Measurements from ENCODE around the gene PJA2.

PJA2 gene

GRCh38 chr5:109408991-109409843, 557 bp downstream of the PJA2 start:
- DNase-seq (ENCODE audit: low read depth in 2 of 2) = peak; percentile 65 to 71

DNA sequence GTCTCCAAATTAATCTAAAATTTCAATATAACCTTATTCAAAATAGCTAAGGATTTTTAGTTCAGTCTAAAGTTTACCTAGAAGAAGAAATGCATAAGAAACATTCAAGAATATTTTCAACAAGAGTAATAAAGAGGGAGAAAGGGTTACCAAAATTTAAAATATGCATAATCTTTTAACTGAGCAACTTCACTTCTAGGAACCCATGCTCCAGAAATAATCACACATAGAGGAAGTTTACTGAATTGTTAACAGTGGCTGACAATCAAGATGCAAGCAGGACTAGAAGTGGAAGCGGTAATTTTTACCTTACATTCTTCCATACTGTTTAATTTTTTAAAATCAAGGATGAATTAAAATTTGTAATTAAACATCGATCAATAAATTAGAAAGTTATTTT, 1.9 kb downstream of the PJA2 start:
- no peak for DNase-seq (ENCODE audit: low read depth in 2 of 2)

- DNase-seq (ENCODE audit: low read depth in 2 of 2) = no peak
Measured at GRCh38 chr5:109406719-109407118, 3.1 kb downstream of the PJA2 start.

DNA sequence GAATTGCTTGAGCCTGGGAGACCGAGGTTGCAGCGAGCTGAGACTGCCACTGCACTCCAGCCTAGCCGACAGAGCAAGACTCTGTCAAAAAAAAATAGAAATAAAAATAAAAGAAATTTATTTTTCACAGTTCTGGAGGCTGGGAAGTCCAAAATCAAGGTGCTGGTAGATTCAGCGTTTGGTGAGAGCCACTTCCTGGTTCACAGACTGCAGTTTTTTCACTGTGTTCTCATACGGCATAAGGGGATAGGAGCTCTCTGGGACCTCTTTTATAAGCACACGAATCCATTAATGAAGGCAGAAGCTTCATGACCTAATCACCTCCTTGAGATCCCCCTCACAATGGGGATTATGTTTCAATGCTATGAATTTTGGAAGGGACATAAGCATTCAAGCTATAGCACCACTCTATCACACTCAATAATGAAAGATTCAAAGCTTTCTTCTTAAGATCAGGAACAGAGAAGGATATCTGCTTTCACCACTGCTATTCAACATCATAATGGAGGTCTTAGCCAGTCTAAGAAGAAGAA, 5.3 kb downstream of the PJA2 start:
- DNase-seq (ENCODE audit: low read depth in 2 of 2) = no peak

- no peak for DNase-seq (ENCODE audit: low read depth in 2 of 2)
Measured at GRCh38 chr5:109403469-109403868, 6.3 kb downstream of the PJA2 start.

DNA sequence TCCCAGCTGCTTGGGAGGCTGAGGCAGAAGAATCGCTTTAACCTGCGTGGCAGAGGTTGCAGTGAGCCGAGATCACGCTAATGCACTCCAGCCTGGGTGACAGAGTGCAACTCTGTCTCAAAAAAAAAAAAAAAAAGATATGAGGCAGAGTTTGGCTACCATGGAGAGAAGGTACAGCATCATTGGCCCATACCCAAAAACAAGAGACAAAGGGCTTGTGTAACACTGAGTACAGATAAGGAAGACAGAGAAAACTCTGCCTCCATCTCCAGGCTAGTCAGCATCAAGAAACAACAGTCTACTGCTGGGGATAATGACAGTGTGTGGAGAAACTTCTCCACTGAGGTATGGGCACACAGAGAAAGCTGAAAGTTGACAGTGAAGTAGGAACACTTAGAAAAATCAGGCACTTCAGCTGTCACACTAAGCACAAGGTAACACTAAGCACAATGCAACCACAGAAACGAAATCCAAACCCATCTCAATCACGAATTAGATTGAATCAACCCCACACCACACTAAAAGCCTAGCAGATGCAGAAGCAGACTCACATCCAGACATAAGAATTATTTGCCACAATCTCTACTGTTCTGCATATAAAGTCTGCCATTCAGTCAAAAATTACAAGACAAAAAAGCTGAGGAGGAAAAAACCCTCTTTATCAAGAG, 10.5 kb downstream of the PJA2 start:
- DNase-seq (ENCODE audit: low read depth in 2 of 2) = no peak

- no peak for DNase-seq (ENCODE audit: low read depth in 2 of 2)
Measured at GRCh38 chr5:109396965-109397364, 12.8 kb downstream of the PJA2 start.

DNA sequence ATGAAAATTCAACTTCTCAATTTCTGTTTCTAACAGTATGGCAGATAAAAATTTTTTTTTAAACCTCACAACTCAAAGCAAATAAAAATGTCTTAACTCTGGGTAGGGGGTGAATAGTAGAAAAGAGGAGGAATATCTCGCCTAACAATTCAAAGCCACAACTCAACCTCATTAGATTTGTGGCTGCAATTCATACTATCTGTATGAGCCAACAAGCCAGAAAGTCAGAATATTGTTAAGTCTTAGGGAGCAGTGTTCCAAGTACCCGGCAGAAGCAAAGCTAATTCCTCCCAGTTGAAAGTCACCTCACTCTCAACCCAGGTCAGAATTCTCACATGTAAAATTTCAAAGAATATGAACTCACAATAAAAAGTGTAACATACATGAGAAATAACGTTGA, 15.0 kb downstream of the PJA2 start:
- DNase-seq (ENCODE audit: low read depth in 2 of 2) = no peak

DNA sequence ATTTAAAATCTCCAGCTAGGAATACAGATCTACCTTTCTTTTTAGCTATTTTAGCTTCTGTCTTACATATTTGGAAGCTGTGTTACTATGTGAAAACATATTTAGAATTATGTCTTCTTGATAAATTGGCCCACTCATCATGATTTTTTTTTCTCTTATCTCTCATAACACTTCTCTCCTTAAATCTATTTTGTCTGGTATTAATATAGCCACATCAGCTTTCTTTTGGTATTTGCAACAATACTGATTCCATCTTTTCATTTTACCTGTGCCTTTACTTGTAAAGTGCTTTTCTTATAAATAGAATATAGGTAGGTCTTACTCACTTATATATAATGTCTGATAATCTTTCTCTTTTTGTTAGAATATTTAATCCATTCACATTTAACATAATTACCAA, 19.6 kb downstream of the PJA2 start:
- no peak for DNase-seq (ENCODE audit: low read depth in 2 of 2)

DNA sequence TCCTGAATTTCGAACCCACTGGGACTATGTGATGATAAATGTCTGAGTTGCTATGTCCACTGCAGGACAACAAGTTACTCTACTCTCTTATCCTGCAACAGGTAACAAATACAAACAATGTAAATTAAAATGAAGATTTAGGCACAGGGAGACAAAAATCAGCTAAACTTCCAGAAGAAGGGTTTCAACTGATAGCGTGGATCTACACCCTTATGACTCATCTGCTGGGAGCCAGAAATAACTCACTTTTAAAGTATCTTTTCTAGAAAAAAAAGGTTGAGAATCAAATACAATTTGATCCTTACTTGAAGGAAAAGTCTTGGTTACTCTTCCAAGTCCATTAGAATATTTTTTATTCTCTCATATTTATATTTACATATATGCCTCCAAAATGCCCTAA, 21.4 kb downstream of the PJA2 start:
- DNase-seq (ENCODE audit: low read depth in 2 of 2) = no peak

GRCh38 chr5:109387408-109387974, 22.3 kb downstream of the PJA2 start:
- no peak for DNase-seq (ENCODE audit: low read depth in 2 of 2)

GRCh38 chr5:109378095-109378494, 31.7 kb downstream of the PJA2 start:
- no peak for DNase-seq (ENCODE audit: low read depth in 2 of 2)

DNA sequence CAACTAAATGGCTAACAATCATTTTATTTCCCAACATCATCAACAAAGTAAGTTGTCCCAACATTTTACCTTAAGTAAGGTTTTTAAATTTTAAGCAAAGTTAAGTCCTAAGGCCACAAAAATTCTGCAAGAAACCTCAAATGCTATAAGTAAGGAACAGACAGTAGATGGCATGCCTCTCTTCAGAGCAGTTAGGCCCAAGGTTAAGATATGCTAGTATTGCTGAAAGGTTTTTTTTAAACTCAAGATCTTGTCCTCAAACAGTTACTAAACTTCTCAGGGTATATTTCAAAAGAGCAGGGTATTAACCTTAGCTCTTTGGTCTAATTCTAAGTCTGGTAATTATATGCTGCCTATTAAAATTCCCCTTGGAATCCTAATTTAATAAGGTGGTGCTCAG, 35.1 kb downstream of the PJA2 start:
- DNase-seq (ENCODE audit: low read depth in 2 of 2) = no peak

DNA sequence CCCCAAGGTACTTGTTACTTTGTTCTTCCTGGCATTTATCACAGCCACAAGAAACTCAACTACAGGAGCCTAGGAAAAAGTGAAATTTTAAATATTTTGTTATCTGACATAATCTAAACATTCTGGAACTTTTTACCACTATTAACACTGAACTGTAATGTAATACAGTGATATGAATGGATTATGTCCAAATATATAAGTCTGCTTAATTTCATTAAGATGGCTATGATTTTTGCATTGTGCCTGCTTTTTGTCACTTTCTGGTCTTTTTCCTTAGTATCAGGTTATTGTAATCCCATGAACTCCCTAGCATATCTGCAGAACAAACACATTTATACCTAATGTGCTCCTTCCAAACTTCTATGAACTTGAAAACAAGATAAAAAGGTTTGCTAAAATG, 35.8 kb downstream of the PJA2 start:
- no peak for DNase-seq (ENCODE audit: low read depth in 2 of 2)

DNA sequence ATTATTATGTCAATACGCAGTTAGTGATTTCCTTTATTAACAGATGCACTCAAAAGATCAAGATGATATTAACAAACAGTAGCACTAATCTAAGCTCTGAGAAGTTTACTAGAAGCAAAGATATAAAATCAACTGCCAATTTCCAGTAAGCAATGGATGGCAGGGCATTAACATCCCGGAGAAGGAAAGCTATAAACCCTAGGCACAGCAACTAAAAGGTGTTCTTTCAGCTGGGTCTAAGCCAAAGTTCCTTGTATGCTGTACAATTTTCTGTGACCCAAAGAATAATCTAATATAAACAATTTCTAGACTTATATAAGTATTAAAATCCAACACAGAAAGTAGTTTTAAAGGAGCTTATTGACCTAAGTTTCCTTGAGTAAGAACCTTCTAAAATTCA, 39.4 kb downstream of the PJA2 start:
- no peak for DNase-seq (ENCODE audit: low read depth in 2 of 2)

DNA sequence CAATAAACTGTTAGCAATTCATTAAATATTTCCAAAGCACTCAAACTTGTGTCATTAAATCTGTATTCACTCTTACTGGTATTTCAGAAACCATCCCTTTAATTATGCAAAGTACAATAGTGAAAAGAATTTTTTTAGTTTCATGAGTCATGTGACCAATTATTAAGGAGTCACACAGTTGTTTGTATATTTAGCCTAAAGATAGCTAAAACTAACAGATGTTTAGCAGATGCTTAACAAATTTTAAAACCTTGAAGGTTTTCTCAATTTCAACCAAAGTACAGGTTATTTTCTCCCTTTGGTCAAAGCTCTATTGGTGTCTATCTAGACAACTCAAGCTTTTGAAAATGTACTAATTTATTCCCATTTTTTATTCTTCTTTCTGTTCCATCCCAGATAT, 44.1 kb downstream of the PJA2 start:
- no peak for DNase-seq (ENCODE audit: low read depth in 2 of 2)

DNA sequence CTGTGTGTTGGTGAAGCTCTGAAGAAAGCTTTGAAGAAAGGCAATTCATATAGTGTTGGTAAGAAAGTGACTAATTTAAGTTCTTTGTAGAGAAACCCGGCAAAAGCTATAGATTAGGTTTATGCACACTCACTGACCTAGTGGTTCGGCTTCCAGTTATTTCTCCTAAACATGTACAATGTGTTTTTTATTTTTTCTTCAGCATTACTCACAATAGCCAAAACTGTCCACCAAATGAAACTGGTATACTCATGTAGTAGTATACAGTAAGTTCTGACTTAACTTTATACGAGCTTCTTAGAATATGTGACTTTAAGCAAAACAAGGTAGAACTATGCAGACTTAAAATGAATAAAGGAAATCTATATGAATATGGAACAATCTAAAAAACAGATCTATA, 44.8 kb downstream of the PJA2 start:
- DNase-seq (ENCODE audit: low read depth in 2 of 2) = no peak

DNA sequence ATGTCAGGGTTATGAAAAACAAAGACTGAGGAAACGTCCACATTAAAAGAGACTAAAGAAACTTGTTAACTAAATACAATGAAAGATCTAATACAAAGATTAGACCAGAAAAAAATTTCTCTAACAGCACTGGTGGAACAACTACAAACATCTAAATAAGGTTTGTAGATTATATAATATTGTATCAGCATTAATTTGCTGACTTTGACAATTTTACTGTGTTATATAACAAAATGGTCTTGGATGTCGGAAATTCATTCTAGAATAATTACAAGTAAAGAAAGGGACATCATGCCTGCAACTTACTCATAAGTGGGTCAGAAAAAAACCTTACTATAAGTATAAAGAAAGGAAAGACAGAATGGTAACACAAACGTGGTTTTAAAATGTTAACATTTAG, 50.1 kb downstream of the PJA2 start:
- no peak for DNase-seq (ENCODE audit: low read depth in 2 of 2)

- no peak for DNase-seq (ENCODE audit: low read depth in 2 of 2)
Measured at GRCh38 chr5:109357807-109358206, 52.0 kb downstream of the PJA2 start.

- no peak for DNase-seq (ENCODE audit: low read depth in 2 of 2)
Measured at GRCh38 chr5:109354761-109355160, 55.0 kb downstream of the PJA2 start.

DNA sequence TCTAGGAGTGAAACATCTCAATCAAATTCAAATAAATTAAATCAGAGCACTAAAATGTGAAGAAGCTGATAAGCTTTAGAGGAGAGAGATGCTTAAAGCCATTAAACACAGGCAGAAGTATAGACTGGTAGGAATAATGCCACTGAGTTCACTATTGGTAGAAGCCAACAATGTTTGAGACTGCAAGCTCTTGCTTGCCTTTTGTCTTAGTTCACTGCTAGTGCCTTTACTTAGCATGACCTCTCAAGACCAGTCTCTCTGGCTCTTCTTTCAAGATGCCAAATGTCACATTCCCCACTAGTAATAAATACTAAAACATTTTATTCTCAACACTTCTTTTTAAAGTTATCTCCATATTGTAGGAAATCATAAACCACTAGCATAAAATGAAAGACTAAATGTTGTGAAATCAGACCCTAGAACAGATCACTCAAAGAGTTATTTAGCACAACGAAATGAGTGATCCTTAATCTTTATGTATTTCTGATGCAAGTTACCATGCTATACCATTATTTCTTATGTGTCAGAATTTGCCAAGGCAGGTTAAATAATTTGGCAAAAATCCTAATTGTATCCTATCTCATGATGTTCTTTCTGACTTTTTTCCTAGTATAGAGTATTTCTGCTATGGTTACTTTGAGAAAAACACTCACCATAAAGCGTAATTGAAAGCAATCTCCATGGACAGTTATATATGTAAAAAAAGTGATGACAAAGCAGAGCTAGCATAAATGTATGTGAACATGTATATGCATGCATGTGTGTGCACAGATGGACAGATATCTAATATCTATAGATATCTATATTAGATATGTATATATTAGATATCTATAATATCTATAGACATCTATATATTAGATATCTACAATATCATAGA, 57.5 kb downstream of the PJA2 start:
- no peak for DNase-seq (ENCODE audit: low read depth in 2 of 2)
